ENCODE results near the gene SLC25A20.

The SLC25A20 gene, protein sequence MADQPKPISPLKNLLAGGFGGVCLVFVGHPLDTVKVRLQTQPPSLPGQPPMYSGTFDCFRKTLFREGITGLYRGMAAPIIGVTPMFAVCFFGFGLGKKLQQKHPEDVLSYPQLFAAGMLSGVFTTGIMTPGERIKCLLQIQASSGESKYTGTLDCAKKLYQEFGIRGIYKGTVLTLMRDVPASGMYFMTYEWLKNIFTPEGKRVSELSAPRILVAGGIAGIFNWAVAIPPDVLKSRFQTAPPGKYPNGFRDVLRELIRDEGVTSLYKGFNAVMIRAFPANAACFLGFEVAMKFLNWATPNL

DNA sequence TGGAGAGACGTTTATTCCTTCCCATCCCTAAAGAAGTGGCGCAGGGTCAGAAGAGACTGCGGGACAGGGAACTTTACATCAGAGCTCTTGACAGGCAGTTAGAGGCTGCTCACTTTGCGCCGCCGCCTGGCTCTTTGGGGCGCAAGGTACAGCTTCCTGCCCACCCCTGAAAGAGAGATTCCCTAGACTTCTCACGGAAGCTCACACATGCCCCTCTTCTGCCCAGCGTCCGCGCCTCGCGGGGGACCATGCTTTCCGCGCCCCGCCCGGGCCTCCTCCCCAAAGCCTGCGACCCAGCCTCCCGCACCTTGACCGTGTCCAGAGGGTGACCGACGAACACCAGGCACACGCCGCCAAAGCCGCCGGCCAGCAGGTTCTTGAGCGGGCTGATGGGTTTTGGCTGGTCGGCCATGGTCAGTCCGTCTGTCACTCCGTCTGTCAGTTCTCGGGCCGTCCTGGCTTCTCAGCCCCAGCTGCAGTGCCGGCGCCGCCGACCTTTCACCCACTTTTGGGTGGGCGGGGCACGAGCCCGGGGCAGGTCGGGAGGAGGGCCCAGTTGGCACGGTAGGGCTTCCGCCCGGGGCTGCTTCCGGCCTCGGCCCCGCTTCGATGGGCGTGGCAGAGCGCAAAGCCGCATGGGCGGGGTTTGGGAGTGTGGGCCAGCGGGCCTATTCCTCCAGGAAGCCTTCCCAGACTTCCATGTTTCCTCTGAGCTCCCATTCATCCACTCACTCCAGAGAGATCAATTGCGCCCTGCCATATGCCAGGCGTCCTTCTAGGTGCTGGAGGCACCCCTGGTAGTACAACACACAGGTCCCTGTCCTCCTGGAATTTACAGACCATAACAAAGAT lies at the start of gene SLC25A20:
Gene SLC25A20, minus strand, starts transcription at position 500 of the 852 bp plus-strand sequence. Its CDS starts 88 bp downstream, at position 412.
- peak; percentile 92 for DNase-seq (ENCODE audit: low spot score)
- TF ChIP-seq, protein P1, sequence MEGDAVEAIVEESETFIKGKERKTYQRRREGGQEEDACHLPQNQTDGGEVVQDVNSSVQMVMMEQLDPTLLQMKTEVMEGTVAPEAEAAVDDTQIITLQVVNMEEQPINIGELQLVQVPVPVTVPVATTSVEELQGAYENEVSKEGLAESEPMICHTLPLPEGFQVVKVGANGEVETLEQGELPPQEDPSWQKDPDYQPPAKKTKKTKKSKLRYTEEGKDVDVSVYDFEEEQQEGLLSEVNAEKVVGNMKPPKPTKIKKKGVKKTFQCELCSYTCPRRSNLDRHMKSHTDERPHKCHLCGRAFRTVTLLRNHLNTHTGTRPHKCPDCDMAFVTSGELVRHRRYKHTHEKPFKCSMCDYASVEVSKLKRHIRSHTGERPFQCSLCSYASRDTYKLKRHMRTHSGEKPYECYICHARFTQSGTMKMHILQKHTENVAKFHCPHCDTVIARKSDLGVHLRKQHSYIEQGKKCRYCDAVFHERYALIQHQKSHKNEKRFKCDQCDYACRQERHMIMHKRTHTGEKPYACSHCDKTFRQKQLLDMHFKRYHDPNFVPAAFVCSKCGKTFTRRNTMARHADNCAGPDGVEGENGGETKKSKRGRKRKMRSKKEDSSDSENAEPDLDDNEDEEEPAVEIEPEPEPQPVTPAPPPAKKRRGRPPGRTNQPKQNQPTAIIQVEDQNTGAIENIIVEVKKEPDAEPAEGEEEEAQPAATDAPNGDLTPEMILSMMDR (IDR thresholded peaks at IDR 0.05; ENCODE audit: extremely low read depth, missing control alignments): no peak

DNA sequence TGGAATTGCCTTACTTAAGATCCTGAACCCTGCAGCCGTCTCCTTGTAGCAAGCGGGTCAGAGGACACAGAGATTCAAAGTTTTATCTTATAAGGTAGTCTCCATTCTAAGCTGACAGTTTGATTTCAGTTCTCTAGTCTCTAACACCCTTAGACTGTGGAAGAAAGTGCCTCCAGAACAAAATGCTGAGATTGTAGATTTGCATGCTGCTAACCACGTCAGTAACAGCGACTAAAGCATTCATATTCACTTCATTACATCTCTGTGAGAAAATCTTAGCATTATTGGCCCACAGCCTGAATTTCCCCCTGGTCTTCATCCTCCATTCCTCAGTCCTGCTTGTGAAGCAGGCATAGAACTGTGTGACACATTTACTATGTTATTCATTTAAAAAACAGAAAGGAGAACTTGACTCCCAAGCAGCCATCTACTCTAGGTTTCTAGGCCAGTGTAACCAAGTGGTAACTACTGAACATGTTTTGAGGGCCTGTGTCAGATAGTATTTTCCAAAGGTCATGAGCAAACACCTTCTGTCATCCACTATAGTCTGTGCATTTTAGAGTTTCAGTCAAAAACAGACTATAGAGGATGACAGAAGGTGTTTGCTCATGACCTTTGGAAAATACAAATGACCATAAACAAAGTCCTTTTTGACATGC lies 47.3 kb upstream of the SLC25A20 start:
- TF ChIP-seq, protein P1 (IDR thresholded peaks at IDR 0.05; ENCODE audit: extremely low read depth, missing control alignments): no peak

DNA sequence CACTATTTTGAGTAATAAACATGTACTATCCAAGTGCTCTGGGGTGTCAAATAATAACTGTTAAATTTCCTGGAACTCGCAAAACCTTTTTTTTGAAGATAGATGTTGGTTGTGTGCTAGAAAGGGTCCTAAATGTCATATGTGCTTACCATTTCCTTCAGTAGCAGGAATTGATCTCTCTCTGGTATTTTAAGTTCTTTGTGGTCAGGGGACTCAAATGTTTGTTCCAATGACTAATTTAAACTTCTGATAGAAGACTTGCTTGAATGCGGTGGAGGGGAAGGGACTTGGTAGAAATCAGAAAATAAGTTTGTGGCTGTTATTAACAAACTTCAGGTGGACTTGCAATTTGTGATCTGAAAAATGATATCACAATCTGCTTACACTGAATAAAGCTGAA lies 46.8 kb upstream of the SLC25A20 start:
- TF ChIP-seq, protein P1 (IDR thresholded peaks at IDR 0.05; ENCODE audit: extremely low read depth, missing control alignments): no peak
- no peak for DNase-seq (ENCODE audit: low spot score)

More for the DNA sequence above, 47.3 kb upstream of the SLC25A20 start:
- DNase-seq (ENCODE audit: low spot score): no peak

DNA sequence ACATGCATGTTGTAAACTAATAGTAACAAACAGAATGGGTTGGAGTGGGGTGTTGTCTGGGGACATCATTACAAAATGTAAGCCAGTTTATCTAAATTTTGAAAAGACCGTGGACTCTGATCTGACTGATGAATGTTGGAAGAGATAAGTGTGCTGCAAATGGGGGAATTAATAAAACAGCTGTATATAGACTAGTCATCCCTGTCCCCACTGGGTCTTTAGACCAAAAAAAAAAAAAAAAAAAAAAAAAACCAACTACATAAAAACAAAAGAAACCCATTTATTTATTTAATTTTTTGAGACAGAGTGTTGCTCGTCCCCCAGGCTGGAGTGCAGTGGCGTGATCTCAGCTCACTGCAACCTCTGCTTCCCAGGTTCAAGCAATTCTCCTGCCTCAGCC lies 40.0 kb upstream of the SLC25A20 start:
- TF ChIP-seq, protein P1 (IDR thresholded peaks at IDR 0.05; ENCODE audit: extremely low read depth, missing control alignments): no peak
- no peak for DNase-seq (ENCODE audit: low spot score)

DNA sequence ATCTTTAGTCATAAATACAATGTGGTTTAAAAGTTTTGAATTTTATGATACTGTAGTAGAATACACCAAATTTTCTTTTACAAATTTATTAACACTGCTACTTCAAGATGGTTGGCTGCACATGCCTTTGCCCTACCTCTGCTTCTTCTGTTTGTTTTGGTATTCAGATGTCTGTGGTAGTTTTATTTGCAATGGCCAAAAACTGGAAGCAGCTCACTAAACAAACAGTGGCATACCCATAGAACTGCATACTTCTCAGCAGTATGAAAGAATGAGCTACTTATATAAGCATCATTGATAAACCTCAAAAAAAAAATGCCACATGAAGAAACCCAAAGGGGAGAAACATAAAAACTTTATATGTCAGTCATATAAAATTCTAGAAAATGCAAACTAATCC lies 39.5 kb upstream of the SLC25A20 start:
- TF ChIP-seq, protein P1 (IDR thresholded peaks at IDR 0.05; ENCODE audit: extremely low read depth, missing control alignments): no peak
- DNase-seq (ENCODE audit: low spot score): no peak

DNA sequence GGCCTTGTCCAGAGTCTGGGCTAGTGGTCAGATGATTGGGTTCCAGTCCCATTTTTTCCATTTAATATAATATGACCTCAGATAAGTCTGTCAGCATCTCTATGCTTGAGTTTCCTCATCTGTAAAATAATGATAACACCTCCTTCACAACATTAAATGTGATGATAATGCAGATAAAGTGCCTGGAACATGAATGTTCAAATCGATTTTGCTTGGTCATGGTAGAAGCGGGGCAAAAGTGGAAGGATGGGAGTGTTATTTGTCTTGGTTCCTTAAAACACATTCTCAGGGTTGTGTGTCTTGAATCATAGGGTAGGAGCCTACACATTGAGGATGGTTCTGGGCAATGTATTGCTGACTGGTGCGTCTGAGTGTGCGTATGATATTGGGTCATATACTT lies 36.8 kb upstream of the SLC25A20 start:
- TF ChIP-seq, protein P1 (IDR thresholded peaks at IDR 0.05; ENCODE audit: extremely low read depth, missing control alignments): no peak
- DNase-seq (ENCODE audit: low spot score): no peak
